ENCODE results near the gene SAMD4B. TPM values are rescaled to one million over a fixed set of nuclear protein-coding genes. Genes with fewer than 3 reads are reported as not detected.

The SAMD4B gene
- total RNA-seq, 3 donors from 2014 or later (not counting 1 experiment from before 2014, with no cell fraction given), result 67.8 to 80.8 (median 78.9) TPM

DNA sequence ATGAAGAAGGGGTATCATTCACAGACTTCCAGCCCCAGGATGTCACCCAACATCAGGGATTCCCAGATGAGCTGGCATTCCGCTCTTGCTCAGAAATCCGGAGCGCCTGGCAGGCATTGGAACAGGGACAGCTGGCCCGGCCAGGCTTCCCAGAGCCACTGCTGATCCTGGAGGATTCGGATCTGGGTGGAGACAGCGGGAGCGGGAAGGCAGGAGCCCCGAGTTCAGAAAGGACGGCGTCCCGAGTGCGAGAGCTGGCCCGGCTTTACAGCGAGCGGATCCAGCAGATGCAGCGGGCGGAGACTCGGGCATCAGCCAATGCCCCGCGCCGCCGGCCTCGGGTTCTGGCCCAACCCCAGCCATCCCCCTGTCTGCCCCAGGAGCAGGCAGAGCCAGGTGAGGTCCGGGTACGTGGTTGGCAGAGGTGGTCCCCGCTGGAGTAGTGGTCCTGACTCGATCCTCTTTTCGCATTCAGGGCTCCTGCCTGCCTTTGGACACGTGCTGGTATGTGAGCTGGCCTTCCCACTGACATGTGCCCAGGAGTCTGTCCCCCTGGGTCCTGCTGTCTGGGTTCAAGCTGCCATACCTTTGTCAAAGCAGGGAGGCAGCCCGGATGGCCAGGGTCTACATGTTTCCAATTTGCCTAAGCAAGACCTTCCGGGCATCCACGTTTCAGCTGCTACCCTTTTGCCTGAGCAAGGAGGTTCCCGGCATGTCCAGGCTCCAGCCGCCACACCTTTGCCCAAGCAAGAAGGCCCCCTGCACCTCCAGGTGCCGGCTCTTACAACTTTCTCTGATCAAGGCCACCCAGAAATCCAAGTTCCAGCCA, 81.3 kb downstream of the SAMD4B start:
- TF ChIP-seq, protein P1, sequence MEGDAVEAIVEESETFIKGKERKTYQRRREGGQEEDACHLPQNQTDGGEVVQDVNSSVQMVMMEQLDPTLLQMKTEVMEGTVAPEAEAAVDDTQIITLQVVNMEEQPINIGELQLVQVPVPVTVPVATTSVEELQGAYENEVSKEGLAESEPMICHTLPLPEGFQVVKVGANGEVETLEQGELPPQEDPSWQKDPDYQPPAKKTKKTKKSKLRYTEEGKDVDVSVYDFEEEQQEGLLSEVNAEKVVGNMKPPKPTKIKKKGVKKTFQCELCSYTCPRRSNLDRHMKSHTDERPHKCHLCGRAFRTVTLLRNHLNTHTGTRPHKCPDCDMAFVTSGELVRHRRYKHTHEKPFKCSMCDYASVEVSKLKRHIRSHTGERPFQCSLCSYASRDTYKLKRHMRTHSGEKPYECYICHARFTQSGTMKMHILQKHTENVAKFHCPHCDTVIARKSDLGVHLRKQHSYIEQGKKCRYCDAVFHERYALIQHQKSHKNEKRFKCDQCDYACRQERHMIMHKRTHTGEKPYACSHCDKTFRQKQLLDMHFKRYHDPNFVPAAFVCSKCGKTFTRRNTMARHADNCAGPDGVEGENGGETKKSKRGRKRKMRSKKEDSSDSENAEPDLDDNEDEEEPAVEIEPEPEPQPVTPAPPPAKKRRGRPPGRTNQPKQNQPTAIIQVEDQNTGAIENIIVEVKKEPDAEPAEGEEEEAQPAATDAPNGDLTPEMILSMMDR (IDR thresholded peaks at IDR 0.05), result no peak
- H3K27ac Mint-ChIP-seq, result no peak overlapping the region
- H3K36me3 Mint-ChIP-seq, result no peaks in the 10 kb centered on the region
- no peaks in the 10 kb centered on the region for H3K27me3 Mint-ChIP-seq (ENCODE audit: low read depth in 2 of 2)
- no peaks in the 10 kb centered on the region for H3K4me1 Mint-ChIP-seq
- 93% methylated on average over 35 of the region's 35 CpGs for WGBS (ENCODE audit: insufficient coverage)
- Histone ChIP-seq H3K27ac (ENCODE audit: low read length) (no peak overlapping the region), H3K36me3 (ENCODE audit: control insufficient read depth, insufficient read depth, low read length) (peaks cover 7% of the 10 kb centered on the region), H3K4me1 (ENCODE audit: control insufficient read depth, insufficient read depth, low read length) (no peaks in the 10 kb centered on the region), H3K9me3 (ENCODE audit: control insufficient read depth, insufficient read depth, low read length) (no peaks in the 10 kb centered on the region), H3K4me3 (ENCODE audit: low read length) (no peak overlapping the region), H3K27me3 (ENCODE audit: control insufficient read depth, insufficient read depth, low read length) (no peaks in the 10 kb centered on the region)
- intact Hi-C loops (cut with micrococcal nuclease), result no loop called here
- ATAC-seq, result no peak
- peak in 1 of 2 donors; percentile 21 for DNase-seq
- no peak overlapping the region for H3K4me3 Mint-ChIP-seq
- H3K9me3 Mint-ChIP-seq, result no peaks in the 10 kb centered on the region

DNA sequence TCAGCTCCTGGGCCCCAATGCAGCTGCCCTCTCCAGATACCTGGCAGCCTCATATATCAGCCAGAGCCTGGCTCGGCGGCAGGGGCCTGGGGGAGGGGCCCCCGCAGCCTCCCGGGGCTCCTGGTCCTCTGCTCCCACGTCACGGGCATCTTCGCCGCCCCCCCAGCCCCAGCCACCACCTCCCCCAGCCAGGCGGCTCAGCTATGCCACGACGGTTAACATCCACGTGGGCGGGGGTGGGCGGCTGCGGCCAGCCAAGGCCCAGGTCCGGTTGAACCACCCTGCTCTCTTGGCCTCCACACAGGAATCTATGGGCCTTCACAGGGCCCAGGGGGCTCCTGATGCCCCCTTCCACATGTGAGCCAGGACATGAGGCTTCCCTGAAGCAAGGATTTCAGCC, 82.7 kb downstream of the SAMD4B start:
- Histone ChIP-seq H3K27me3 (ENCODE audit: control insufficient read depth, insufficient read depth, low read length) (no peaks in the 10 kb centered on the region), H3K4me3 (ENCODE audit: low read length) (no peak overlapping the region), H3K9me3 (ENCODE audit: control insufficient read depth, insufficient read depth, low read length) (no peaks in the 10 kb centered on the region), H3K27ac (ENCODE audit: low read length) (no peak overlapping the region), H3K36me3 (ENCODE audit: control insufficient read depth, insufficient read depth, low read length) (peaks cover 3% of the 10 kb centered on the region), H3K4me1 (ENCODE audit: control insufficient read depth, insufficient read depth, low read length) (no peaks in the 10 kb centered on the region)
- Mint-ChIP-seq H3K27me3 (ENCODE audit: low read depth in 2 of 2) (no peaks in the 10 kb centered on the region), H3K9me3 (no peaks in the 10 kb centered on the region), H3K4me3 (no peak overlapping the region), H3K27ac (peak overlapping the region in 1 of 2 donors; percentile 25), H3K4me1 (no peaks in the 10 kb centered on the region), H3K36me3 (no peaks in the 10 kb centered on the region)
- intact Hi-C loops (cut with micrococcal nuclease), result no loop called here
- DNase-seq, result no peak
- WGBS (ENCODE audit: insufficient coverage), result 94% methylated on average over 16 of the region's 16 CpGs
- no peak for ATAC-seq
- TF ChIP-seq, protein P1 (IDR thresholded peaks at IDR 0.05), result no peak

DNA sequence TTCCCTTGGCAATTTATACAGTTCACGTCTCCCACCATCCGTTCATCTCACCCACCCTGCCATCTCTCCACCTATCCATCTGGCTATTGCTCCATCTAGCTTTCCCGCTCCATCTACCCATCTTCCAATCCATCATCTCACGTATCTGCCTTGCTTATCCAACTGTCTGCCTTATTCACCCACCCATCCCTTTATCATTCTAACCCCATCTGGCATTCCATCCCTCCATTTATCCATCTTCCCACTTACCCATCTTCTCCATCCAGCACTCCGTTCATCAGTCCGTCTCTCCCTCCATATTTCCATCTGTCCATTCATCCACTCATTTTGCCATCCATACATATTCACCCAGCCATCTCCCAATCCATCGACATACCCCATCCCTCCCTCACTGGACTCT, 83.5 kb downstream of the SAMD4B start:
- H3K4me1 ChIP-seq (ENCODE audit: control insufficient read depth, insufficient read depth, low read length), result no peaks in the 10 kb centered on the region
- no peak overlapping the region for H3K4me3 Mint-ChIP-seq
- H3K9me3 Mint-ChIP-seq, result no peaks in the 10 kb centered on the region
- H3K27ac Mint-ChIP-seq, result no peak overlapping the region
- peaks cover 3% of the 10 kb centered on the region for H3K36me3 ChIP-seq (ENCODE audit: control insufficient read depth, insufficient read depth, low read length)
- TF ChIP-seq, protein P1 (IDR thresholded peaks at IDR 0.05), result no peak
- no peaks in the 10 kb centered on the region for H3K4me1 Mint-ChIP-seq
- no peaks in the 10 kb centered on the region for H3K27me3 Mint-ChIP-seq (ENCODE audit: low read depth in 2 of 2)
- H3K4me3 ChIP-seq (ENCODE audit: low read length), result no peak overlapping the region
- H3K27me3 ChIP-seq (ENCODE audit: control insufficient read depth, insufficient read depth, low read length), result no peaks in the 10 kb centered on the region
- ATAC-seq (no peak), DNase-seq (no peak)
- WGBS (ENCODE audit: insufficient coverage), result 95% methylated on average over 7 of the region's 7 CpGs
- intact Hi-C loops (cut with micrococcal nuclease), result no loop called here
- no peaks in the 10 kb centered on the region for H3K36me3 Mint-ChIP-seq
- H3K9me3 ChIP-seq (ENCODE audit: control insufficient read depth, insufficient read depth, low read length), result no peaks in the 10 kb centered on the region
- no peak overlapping the region for H3K27ac ChIP-seq (ENCODE audit: low read length)

DNA sequence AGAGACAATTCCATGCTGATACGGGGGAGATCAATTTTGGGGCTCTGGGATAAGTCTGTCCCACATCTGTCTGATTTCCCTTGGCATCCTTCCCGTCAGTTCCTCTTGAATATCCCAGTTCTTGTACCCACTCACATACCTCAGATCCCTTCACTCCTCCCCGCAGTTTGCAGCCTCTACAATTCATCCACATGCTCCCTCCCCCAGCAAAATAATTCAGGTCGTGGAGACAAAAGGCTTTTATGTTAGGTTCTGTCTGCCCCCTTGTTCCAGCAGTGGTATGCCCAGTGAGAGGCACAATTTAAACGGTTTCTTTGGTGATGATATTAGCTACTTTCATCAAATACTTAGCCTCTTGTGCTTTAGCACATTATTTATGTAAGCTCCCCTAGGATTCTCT, 83.9 kb downstream of the SAMD4B start:
- intact Hi-C loops (cut with micrococcal nuclease), result no loop called here
- TF ChIP-seq, protein P1 (IDR thresholded peaks at IDR 0.05), result no peak
- H3K27me3 ChIP-seq (ENCODE audit: control insufficient read depth, insufficient read depth, low read length), result no peaks in the 10 kb centered on the region
- H3K4me1 ChIP-seq (ENCODE audit: control insufficient read depth, insufficient read depth, low read length), result peaks cover 4% of the 10 kb centered on the region
- H3K27ac Mint-ChIP-seq, result no peak overlapping the region
- H3K4me1 Mint-ChIP-seq, result no peaks in the 10 kb centered on the region
- no peaks in the 10 kb centered on the region for H3K36me3 Mint-ChIP-seq
- no peak overlapping the region for H3K27ac ChIP-seq (ENCODE audit: low read length)
- 87% methylated on average over 4 of the region's 5 CpGs for WGBS (ENCODE audit: insufficient coverage)
- ATAC-seq (no peak), DNase-seq (no peak)
- no peaks in the 10 kb centered on the region for H3K9me3 Mint-ChIP-seq
- no peak overlapping the region for H3K4me3 Mint-ChIP-seq
- H3K36me3 ChIP-seq (ENCODE audit: control insufficient read depth, insufficient read depth, low read length), result peaks cover 3% of the 10 kb centered on the region
- no peaks in the 10 kb centered on the region for H3K27me3 Mint-ChIP-seq (ENCODE audit: low read depth in 2 of 2)
- H3K4me3 ChIP-seq (ENCODE audit: low read length), result no peak overlapping the region
- no peaks in the 10 kb centered on the region for H3K9me3 ChIP-seq (ENCODE audit: control insufficient read depth, insufficient read depth, low read length)
